Umbilical cord (tissue), 2 donors: ENCODE results near the gene MYO9A. TPM values are rescaled to one million over a fixed set of nuclear protein-coding genes. Genes with fewer than 3 reads are reported as not detected.

Experiments
- DNase-seq: peaks from one replicate; pipeline ENCODE4 v3.0.0-alpha.2; 2015; ENCODE audit warnings: low spot score
- total RNA-seq: library from RNA; depleted of rRNA; stranded (reverse); fragments of >200 nt; gene quantifications from one replicate; pipeline ENCODE4 v1.2.3, GENCODE V29; 2014; ENCODE audit warnings: low replicate concordance; ENCODE audit not compliant: insufficient read depth

The MYO9A gene
- total RNA-seq, 1 donor from 2014 or later, result 88.4 TPM

GRCh38 chr15:71808311-71809020 lies 309.5 kb downstream of the MYO9A start:
- no peak for DNase-seq

- DNase-seq, result peak; percentile 34
Observed at GRCh38 chr15:71807691-71808091, 310.3 kb downstream of the MYO9A start.

GRCh38 chr15:71807125-71807629 lies 310.8 kb downstream of the MYO9A start:
- DNase-seq, result no peak

- DNase-seq, result peak; percentile 52
Observed at GRCh38 chr15:71806452-71806931, 311.5 kb downstream of the MYO9A start.

GRCh38 chr15:71804695-71805470 lies 313.1 kb downstream of the MYO9A start:
- DNase-seq, result no peak

- no peak for DNase-seq
Observed at GRCh38 chr15:71804226-71804625, 313.7 kb downstream of the MYO9A start.

GRCh38 chr15:71802770-71803169 lies 315.2 kb downstream of the MYO9A start:
- DNase-seq, result no peak

GRCh38 chr15:71801935-71802655 lies 315.9 kb downstream of the MYO9A start:
- DNase-seq, result no peak

- DNase-seq, result peak; percentile 81
Observed at GRCh38 chr15:71800835-71801745, 316.9 kb downstream of the MYO9A start.

- no peak for DNase-seq
Observed at GRCh38 chr15:71800190-71800589, 317.8 kb downstream of the MYO9A start.

- DNase-seq, result no peak
Observed at GRCh38 chr15:71798641-71799040, 319.3 kb downstream of the MYO9A start.

GRCh38 chr15:71792521-71792920 lies 325.4 kb downstream of the MYO9A start:
- DNase-seq, result peak; percentile 33

GRCh38 chr15:71791975-71792374 lies 326.0 kb downstream of the MYO9A start:
- DNase-seq, result no peak

- DNase-seq, result no peak
Observed at GRCh38 chr15:71790081-71790480, 327.9 kb downstream of the MYO9A start.

GRCh38 chr15:71789616-71790015 lies 328.3 kb downstream of the MYO9A start:
- no peak for DNase-seq

GRCh38 chr15:71788646-71789579 lies 329.0 kb downstream of the MYO9A start:
- no peak for DNase-seq

- DNase-seq, result no peak
Observed at GRCh38 chr15:71786673-71787072, 331.3 kb downstream of the MYO9A start.

GRCh38 chr15:71785996-71786395 lies 332.0 kb downstream of the MYO9A start:
- DNase-seq, result no peak

- DNase-seq, result no peak
Observed at GRCh38 chr15:71784719-71785118, 333.2 kb downstream of the MYO9A start.
